CD4-positive, alpha-beta memory T cell (primary cell): ENCODE measurements around the gene PFN2. TPM values are rescaled to one million over a fixed set of nuclear protein-coding genes. Genes with fewer than 3 reads are reported as not detected.
"Not testable (repeated sequence)": the region's sequence is repeated elsewhere in the genome, so short reads cannot be mapped to it uniquely, and the experiment has no call there.

Experiments used
- CTCF ChIA-PET: fragments of 350-600 bp; sonication (Branson Sonifier 250); formaldehyde crosslinking; loops from one replicate; lab custom pipeline; 2021; ENCODE audit warnings: inconsistent platforms; ENCODE audit not compliant: partially characterized antibody; lab: Charles Lee
- POLR2A ChIA-PET: fragments of 350-600 bp; sonication (Branson Sonifier 250); formaldehyde crosslinking; loops from one replicate; lab custom pipeline; 2021; ENCODE audit not compliant: partially characterized antibody; lab: Charles Lee
- DNase-seq, 5 donors: peaks; one replicate each; pipeline versions ENCODE4 v3.0.0 to v3.0.0-alpha.2; 2020 to 2022; ENCODE audit warnings: mixed read lengths in 1 of 5
- H3K27ac ChIP-seq: one replicate; pipeline ENCODE4 v1.7.0; 2013; ENCODE audit warnings: low read depth, low read length
- H3K27me3 ChIP-seq: 2 replicates; pipeline ENCODE4 v1.7.0; 2013; ENCODE audit warnings: mild to moderate bottlenecking, low read length, moderate library complexity; ENCODE audit not compliant: insufficient read depth
- H3K36me3 ChIP-seq: 2 replicates; pipeline ENCODE4 v1.7.0; 2013; ENCODE audit warnings: mild to moderate bottlenecking, low read length, moderate library complexity; ENCODE audit not compliant: insufficient read depth
- H3K4me1 ChIP-seq: 2 replicates; pipeline ENCODE4 v1.7.0; 2013; ENCODE audit warnings: mild to moderate bottlenecking, low read length, moderate library complexity; ENCODE audit not compliant: insufficient read depth
- H3K4me3 ChIP-seq, 2 donors: one replicate each; pipeline ENCODE4 v1.7.0; 2013; ENCODE audit warnings: low read length in 2 of 2, mild to moderate bottlenecking in 1 of 2
- H3K9me3 ChIP-seq, 2 donors: one replicate each; pipeline ENCODE4 v1.7.0; 2013; ENCODE audit warnings: low read length in 2 of 2, control low read depth in 1 of 2; ENCODE audit not compliant: control insufficient read depth in 1 of 2
- H3K27ac Mint-ChIP-seq, 7 donors: one replicate each; pipeline ENCODE4 v1.8.0; 2020 to 2021; ENCODE audit warnings: mixed read lengths in 7 of 7, mild to moderate bottlenecking in 6 of 7, inconsistent platforms in 3 of 7, moderate library complexity in 3 of 7
- H3K27me3 Mint-ChIP-seq, 2 donors: one replicate each; pipeline ENCODE4 v1.8.0; 2020 to 2021; ENCODE audit warnings: mixed read lengths in 2 of 2
- H3K36me3 Mint-ChIP-seq, 2 donors: one replicate each; pipeline ENCODE4 v1.8.0; 2020 to 2021; ENCODE audit warnings: mixed read lengths in 2 of 2, inconsistent platforms in 1 of 2, mild to moderate bottlenecking in 1 of 2
- H3K4me1 Mint-ChIP-seq, 4 donors: one replicate each; pipeline ENCODE4 v1.8.0; 2020 to 2021; ENCODE audit warnings: mixed read lengths in 4 of 4, mild to moderate bottlenecking in 1 of 4
- H3K4me3 Mint-ChIP-seq, 8 donors: one replicate each; pipeline ENCODE4 v1.8.0; 2020 to 2021; ENCODE audit warnings: mixed read lengths in 8 of 8, mild to moderate bottlenecking in 7 of 8, moderate library complexity in 6 of 8, inconsistent platforms in 3 of 8
- H3K9me3 Mint-ChIP-seq, 8 donors: one replicate each; pipeline ENCODE4 v1.8.0; 2020 to 2021; ENCODE audit warnings: mixed read lengths in 8 of 8, mild to moderate bottlenecking in 5 of 8, inconsistent platforms in 3 of 8, moderate library complexity in 1 of 8
- intact Hi-C: fragments of 100-400 bp; cut with micrococcal nuclease; formaldehyde crosslinking; loops from one replicate; pipeline ENCODE4 v1.15.1; 2023
- polyA plus RNA-seq, 2 donors: library from polyadenylated mRNA; unstranded; fragments of 300-500 nt; fragmentation: Illumina TruSeq; gene quantifications; one replicate each; pipeline ENCODE4 v1.2.3, GENCODE V29; 2021
- total RNA-seq, 2 experiments: library from RNA; stranded (reverse); gene quantifications; one replicate each; pipeline ENCODE4 v1.2.3, GENCODE V29; 2021

PFN2 gene
- total and polyA plus RNA-seq, 4 experiments from 2014 or later = 6.8 to 16.9 (median 12.4) TPM

DNA sequence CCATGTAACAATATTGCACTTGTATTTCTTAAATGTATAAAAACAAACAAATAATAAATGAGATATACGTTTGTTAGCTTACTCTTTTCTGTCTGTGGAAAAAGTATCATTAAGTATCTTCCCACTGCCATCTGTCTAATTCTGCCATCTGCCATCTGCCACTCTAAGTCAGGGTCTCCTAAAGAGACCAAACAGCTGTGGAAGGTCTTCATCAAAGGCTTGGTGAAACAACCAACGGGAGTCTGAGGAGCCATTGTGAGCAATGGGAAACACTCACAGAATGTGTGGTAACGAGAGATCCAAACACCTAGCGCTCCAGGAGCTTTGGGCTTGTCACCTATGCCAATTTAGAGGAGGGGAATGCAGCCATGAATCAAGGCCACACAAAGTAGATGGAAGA, 28.7 kb upstream of the PFN2 start:
- H3K9me3 Mint-ChIP-seq = peaks cover 0 to 30% (median 21%) of the 10 kb centered on the region in 8 donors
- CTCF ChIA-PET = interaction anchor here (1.3 kb wide), 1 partner anchor 63 kb away, joined by 3 read pairs; no protein-coding TSS in a partner anchor
- no peaks in the 10 kb centered on the region for H3K4me1 Mint-ChIP-seq
- no peak overlapping the region for H3K27ac ChIP-seq
- POLR2A ChIA-PET = no interaction called here
- no peaks in the 10 kb centered on the region for H3K4me1 ChIP-seq
- no peaks in the 10 kb centered on the region for H3K9me3 ChIP-seq
- H3K27me3 ChIP-seq = no peaks in the 10 kb centered on the region
- H3K4me3 ChIP-seq = no peak overlapping the region
- DNase-seq = no peak
- H3K4me3 Mint-ChIP-seq = no peak overlapping the region
- H3K36me3 ChIP-seq = no peaks in the 10 kb centered on the region
- no peak overlapping the region for H3K27ac Mint-ChIP-seq
- intact Hi-C loops = no loop called here
- H3K36me3 Mint-ChIP-seq = no peaks in the 10 kb centered on the region
- peaks cover 10 to 15% of the 10 kb centered on the region in 2 donors for H3K27me3 Mint-ChIP-seq

- no peak overlapping the region for H3K27ac Mint-ChIP-seq
- Histone ChIP-seq H3K4me3 (no peak overlapping the region), H3K27ac (no peak overlapping the region), H3K27me3 (no peaks in the 10 kb centered on the region), H3K36me3 (no peaks in the 10 kb centered on the region), H3K4me1 (no peaks in the 10 kb centered on the region), H3K9me3 (no peaks in the 10 kb centered on the region)
- ChIA-PET POLR2A (no interaction called here), CTCF (no interaction called here)
- H3K4me1 Mint-ChIP-seq = no peaks in the 10 kb centered on the region
- H3K36me3 Mint-ChIP-seq = no peaks in the 10 kb centered on the region
- H3K27me3 Mint-ChIP-seq = peaks cover 10 to 15% of the 10 kb centered on the region in 2 donors
- H3K4me3 Mint-ChIP-seq = no peak overlapping the region
- no peak for DNase-seq
- peaks cover 0 to 34% (median 23%) of the 10 kb centered on the region in 8 donors for H3K9me3 Mint-ChIP-seq
- intact Hi-C loops = no loop called here
Measured at GRCh38 chr3:149998946-149999345, 28.3 kb upstream of the PFN2 start.

GRCh38 chr3:149992416-149993058, 21.8 kb upstream of the PFN2 start:
- intact Hi-C loops = no loop called here
- Histone ChIP-seq H3K27me3 (no peaks in the 10 kb centered on the region), H3K36me3 (no peaks in the 10 kb centered on the region), H3K27ac (no peak overlapping the region), H3K4me1 (no peaks in the 10 kb centered on the region), H3K9me3 (peaks cover 0 to 4% of the 10 kb centered on the region in 2 donors), H3K4me3 (no peak overlapping the region)
- ChIA-PET POLR2A (no interaction called here), CTCF (no interaction called here)
- peaks cover 0 to 3% of the 10 kb centered on the region in 2 donors for H3K36me3 Mint-ChIP-seq
- no peaks in the 10 kb centered on the region for H3K4me1 Mint-ChIP-seq
- peaks cover 0 to 45% (median 28%) of the 10 kb centered on the region in 8 donors for H3K9me3 Mint-ChIP-seq
- H3K4me3 Mint-ChIP-seq = no peak overlapping the region
- H3K27ac Mint-ChIP-seq = no peak overlapping the region
- H3K27me3 Mint-ChIP-seq = peaks cover 11 to 14% of the 10 kb centered on the region in 2 donors
- DNase-seq = no peak

DNA sequence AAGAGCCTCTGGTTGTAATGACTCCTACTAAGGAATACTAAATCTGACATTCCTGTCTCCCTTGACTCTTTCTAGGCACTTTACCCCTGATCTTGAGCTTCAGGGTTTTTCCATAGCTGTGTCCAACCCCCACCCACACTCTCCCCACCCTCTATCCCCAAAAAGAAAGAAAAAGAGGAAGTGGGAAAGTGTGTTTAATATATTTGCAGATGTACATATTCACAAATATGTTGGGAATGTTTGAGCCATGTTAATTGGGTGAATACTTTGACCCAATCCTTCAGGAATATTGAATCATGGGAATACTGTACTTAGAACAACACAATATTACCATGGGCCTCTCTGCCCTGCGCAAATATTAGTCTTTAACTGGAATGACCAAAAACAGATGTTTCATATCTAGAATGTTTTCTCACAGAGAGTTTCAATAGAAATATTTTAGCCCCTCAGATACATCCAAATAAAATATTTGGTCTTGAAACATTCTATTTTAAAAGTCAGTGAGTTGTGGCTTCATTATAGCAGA, 19.8 kb upstream of the PFN2 start:
- no peaks in the 10 kb centered on the region for H3K4me1 Mint-ChIP-seq
- ChIA-PET CTCF (no interaction called here), POLR2A (no interaction called here)
- Histone ChIP-seq H3K27me3 (no peaks in the 10 kb centered on the region), H3K27ac (no peak overlapping the region), H3K36me3 (no peaks in the 10 kb centered on the region), H3K4me1 (no peaks in the 10 kb centered on the region), H3K4me3 (no peak overlapping the region), H3K9me3 (peaks cover 0 to 4% of the 10 kb centered on the region in 2 donors)
- no peak overlapping the region for H3K27ac Mint-ChIP-seq
- intact Hi-C loops = no loop called here
- H3K9me3 Mint-ChIP-seq = peaks cover 0 to 32% (median 21%) of the 10 kb centered on the region in 8 donors
- H3K4me3 Mint-ChIP-seq = no peak overlapping the region
- H3K36me3 Mint-ChIP-seq = peaks cover 0 to 3% of the 10 kb centered on the region in 2 donors
- H3K27me3 Mint-ChIP-seq = peaks cover 12% of the 10 kb centered on the region in 2 donors
- no peak for DNase-seq

- H3K36me3 Mint-ChIP-seq = peaks cover 0 to 3% of the 10 kb centered on the region in 2 donors
- ChIA-PET CTCF (no interaction called here), POLR2A (no interaction called here)
- no peak overlapping the region for H3K27ac ChIP-seq
- H3K4me1 Mint-ChIP-seq = no peaks in the 10 kb centered on the region
- intact Hi-C loops = no loop called here
- no peaks in the 10 kb centered on the region for H3K36me3 ChIP-seq
- DNase-seq = no peak
- peaks cover 0 to 4% of the 10 kb centered on the region in 2 donors for H3K9me3 ChIP-seq
- H3K4me3 Mint-ChIP-seq = no peak overlapping the region
- no peaks in the 10 kb centered on the region for H3K4me1 ChIP-seq
- H3K9me3 Mint-ChIP-seq = peaks cover 0 to 20% (median 9%) of the 10 kb centered on the region in 8 donors
- peaks cover 7 to 9% of the 10 kb centered on the region in 2 donors for H3K27me3 Mint-ChIP-seq
- H3K27ac Mint-ChIP-seq = no peak overlapping the region
- no peaks in the 10 kb centered on the region for H3K27me3 ChIP-seq
- no peak overlapping the region for H3K4me3 ChIP-seq
Measured at GRCh38 chr3:149989307-149989706, 18.6 kb upstream of the PFN2 start.

GRCh38 chr3:149983628-149984027, 12.9 kb upstream of the PFN2 start:
- POLR2A ChIA-PET = no interaction called here
- CTCF ChIA-PET = no interaction called here

DNA sequence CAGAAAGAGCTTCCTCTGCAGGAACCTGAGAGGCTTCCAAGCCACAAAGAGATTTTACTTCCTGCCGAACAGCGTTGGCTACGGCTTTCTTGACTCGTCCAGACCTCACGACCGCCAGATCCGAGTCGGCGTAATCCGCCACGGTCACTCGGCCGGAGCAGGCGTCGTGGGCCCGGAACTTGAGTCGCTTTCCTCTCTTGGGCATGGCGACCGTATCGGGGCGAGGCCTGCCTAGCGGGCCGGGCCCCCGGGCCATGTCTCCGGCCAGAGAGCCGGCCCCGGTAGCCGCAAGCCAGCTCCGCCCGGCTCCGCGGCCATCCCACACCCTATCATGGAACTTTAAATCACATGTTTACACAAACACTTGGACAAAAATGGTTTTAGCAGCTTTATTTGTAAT, 12.4 kb upstream of the PFN2 start:
- H3K27ac ChIP-seq, H3K9me3 ChIP-seq, H3K36me3 ChIP-seq, POLR2A ChIA-PET, H3K4me3 Mint-ChIP-seq, H3K36me3 Mint-ChIP-seq, H3K9me3 Mint-ChIP-seq, H3K4me3 ChIP-seq, H3K4me1 Mint-ChIP-seq, H3K27ac Mint-ChIP-seq, H3K27me3 ChIP-seq, H3K4me1 ChIP-seq, CTCF ChIA-PET, DNase-seq, H3K27me3 Mint-ChIP-seq, intact Hi-C loops: not testable (repeated sequence)

More at GRCh38 chr3:149983628-149984027, 12.9 kb upstream of the PFN2 start:
- no peaks in the 10 kb centered on the region for H3K36me3 ChIP-seq
- no peak overlapping the region for H3K27ac ChIP-seq
- peaks cover 2 to 9% of the 10 kb centered on the region in 2 donors for H3K27me3 Mint-ChIP-seq
- no peaks in the 10 kb centered on the region for H3K27me3 ChIP-seq
- DNase-seq = no peak
- no peaks in the 10 kb centered on the region for H3K4me1 Mint-ChIP-seq
- H3K4me1 ChIP-seq = no peaks in the 10 kb centered on the region
- H3K9me3 ChIP-seq = no peaks in the 10 kb centered on the region
- H3K36me3 Mint-ChIP-seq = no peaks in the 10 kb centered on the region
- H3K9me3 Mint-ChIP-seq = no peaks in the 10 kb centered on the region
- no peak overlapping the region for H3K4me3 Mint-ChIP-seq
- intact Hi-C loops = no loop called here
- no peak overlapping the region for H3K27ac Mint-ChIP-seq
- no peak overlapping the region for H3K4me3 ChIP-seq
